ENCODE results near the gene PROM2.

Gene PROM2

GRCh38 chr2:95327861-95328260 lies 53.6 kb downstream of the PROM2 start:
- Histone ChIP-seq H3K9me3 (no peaks in the 10 kb centered on the region), H3K36me3 (no peaks in the 10 kb centered on the region), H3K27me3 (no peaks in the 10 kb centered on the region), H3K4me1 (no peaks in the 10 kb centered on the region), H3K4me3 (ENCODE audit: low read depth, low read length) (no peak overlapping the region)
- DNase-seq, result no peak
- TF ChIP-seq CTCF (IDR thresholded peaks at IDR 0.05; ENCODE audit: low read depth, low read length), result no peak

- H3K9me3 ChIP-seq, result no peaks in the 10 kb centered on the region
- H3K27me3 ChIP-seq, result no peaks in the 10 kb centered on the region
- TF ChIP-seq CTCF (IDR thresholded peaks at IDR 0.05; ENCODE audit: low read depth, low read length), result no peak
- no peaks in the 10 kb centered on the region for H3K36me3 ChIP-seq
- H3K4me3 ChIP-seq (ENCODE audit: low read depth, low read length), result no peak overlapping the region
- H3K4me1 ChIP-seq, result no peaks in the 10 kb centered on the region
- no peak for DNase-seq
Observed at GRCh38 chr2:95328358-95329125, 54.3 kb downstream of the PROM2 start.

GRCh38 chr2:95329401-95329800 lies 55.2 kb downstream of the PROM2 start:
- H3K4me1 ChIP-seq, result no peaks in the 10 kb centered on the region
- TF ChIP-seq CTCF (IDR thresholded peaks at IDR 0.05; ENCODE audit: low read depth, low read length), result no peak
- no peaks in the 10 kb centered on the region for H3K27me3 ChIP-seq
- no peaks in the 10 kb centered on the region for H3K36me3 ChIP-seq
- H3K4me3 ChIP-seq (ENCODE audit: low read depth, low read length), result no peak overlapping the region
- H3K9me3 ChIP-seq, result no peaks in the 10 kb centered on the region
- no peak for DNase-seq

- H3K4me1 ChIP-seq, result no peaks in the 10 kb centered on the region
- DNase-seq, result peak; percentile 26
- no peaks in the 10 kb centered on the region for H3K27me3 ChIP-seq
- no peaks in the 10 kb centered on the region for H3K9me3 ChIP-seq
- no peak overlapping the region for H3K4me3 ChIP-seq (ENCODE audit: low read depth, low read length)
- TF ChIP-seq CTCF (IDR thresholded peaks at IDR 0.05; ENCODE audit: low read depth, low read length), result peak; percentile 4; the same call in 1 of the 2 replicates
- H3K36me3 ChIP-seq, result no peaks in the 10 kb centered on the region
Observed at GRCh38 chr2:95329891-95330793, 55.9 kb downstream of the PROM2 start.

- Histone ChIP-seq H3K9me3 (no peaks in the 10 kb centered on the region), H3K4me3 (ENCODE audit: low read depth, low read length) (no peak overlapping the region), H3K4me1 (no peaks in the 10 kb centered on the region), H3K36me3 (no peaks in the 10 kb centered on the region), H3K27me3 (no peaks in the 10 kb centered on the region)
- DNase-seq, result no peak
- no peak for TF ChIP-seq CTCF (IDR thresholded peaks at IDR 0.05; ENCODE audit: low read depth, low read length)
Observed at GRCh38 chr2:95330794-95331338, 56.6 kb downstream of the PROM2 start.
